HG03196 (cell line): ENCODE measurements around the gene UQCRC1.
A peak's percentile ranks its signal among the peaks of the same experiment; 100 is the strongest.
"Not testable (repeated sequence)": the region's sequence is repeated elsewhere in the genome, so short reads cannot be mapped to it uniquely, and the experiment has no call there.

Experiments used
- ATAC-seq: cut with Tn5 transposase; IDR thresholded peaks from one replicate; pipeline ENCODE4 v1.9.1; 2021; ENCODE audit not compliant: unreplicated experiment

Gene UQCRC1

DNA sequence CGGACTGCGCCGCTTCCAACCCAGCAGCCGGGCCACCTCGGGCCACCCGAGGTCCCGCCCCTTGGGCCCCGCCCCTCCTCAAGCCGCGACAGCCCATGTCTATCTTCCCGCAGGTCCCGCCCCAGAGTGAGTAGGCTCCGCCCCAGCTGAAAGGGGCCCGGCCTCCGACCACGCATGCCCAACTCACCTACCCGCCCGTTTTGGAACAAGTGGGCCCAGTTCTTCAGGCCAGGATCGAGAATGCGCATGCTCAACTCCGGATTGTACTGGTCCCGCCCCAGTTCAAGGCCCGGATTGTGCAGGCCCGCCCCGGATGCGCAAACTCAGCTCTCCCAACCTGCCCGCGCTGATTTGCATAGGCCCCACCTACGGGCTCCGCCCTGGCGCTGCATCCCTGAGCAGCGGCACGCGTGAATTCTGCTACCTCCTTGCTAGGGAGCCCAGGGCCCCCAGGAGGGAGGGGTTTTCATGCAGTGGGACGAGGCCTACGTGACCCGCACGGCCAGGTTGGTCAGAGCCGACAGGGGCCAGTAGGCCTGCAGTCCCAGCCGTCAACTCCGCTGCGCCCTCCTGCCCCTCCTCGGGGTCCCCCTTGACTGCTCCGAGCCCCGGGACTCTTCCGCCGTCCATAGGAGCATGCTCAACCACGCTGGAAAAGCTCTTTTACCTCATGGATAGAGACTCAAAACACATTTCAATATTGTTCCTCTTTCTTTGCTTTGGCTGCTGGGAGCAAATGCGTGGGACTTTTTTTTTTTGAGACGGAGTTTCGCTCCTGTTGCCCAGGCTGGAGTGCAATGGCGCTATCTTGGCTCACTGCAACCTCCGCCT, 52.4 kb downstream of the UQCRC1 start, which contains the start of gene PFKFB4:
TSS of gene PFKFB4 (minus strand) at position 8 of the 831 bp plus-strand sequence. CDS start 26 bp downstream, outside the sequence.
- ATAC-seq = peak; percentile 81

GRCh38 chr3:48555949-48556795, 53.3 kb downstream of the UQCRC1 start:
- ATAC-seq = no peak

DNA sequence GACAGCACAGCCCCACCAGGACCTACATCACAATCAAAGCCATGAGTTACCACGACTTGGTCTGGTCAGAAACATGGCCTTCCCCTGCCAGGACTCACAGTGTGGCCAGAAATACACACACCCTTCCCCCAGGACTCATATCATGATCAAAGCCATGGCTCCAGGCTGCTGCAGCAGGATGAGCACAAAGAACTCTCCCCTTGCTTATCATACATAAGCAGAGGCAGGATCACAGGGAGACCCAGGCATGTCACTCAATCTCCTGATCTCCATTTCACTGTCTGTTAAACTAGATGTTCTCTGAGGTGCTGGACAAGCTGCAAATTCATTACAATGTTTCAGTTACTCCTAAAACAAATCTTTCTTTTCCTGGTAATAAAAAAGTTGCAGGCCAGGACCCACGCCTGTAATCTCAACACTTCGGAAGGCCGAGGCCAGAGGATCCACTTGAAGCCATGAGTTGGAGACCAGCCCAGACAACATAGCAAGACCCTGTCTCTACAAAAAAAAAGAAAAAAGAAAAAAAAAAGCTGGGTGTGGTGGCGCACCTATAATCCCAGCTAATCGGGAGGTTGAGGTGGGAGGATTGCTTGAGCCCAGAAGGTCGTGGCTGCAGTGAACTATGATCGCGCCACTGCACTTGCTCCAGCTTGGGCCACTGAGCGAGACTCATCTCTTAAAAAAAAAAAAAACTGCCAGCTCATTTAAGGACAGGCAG, 54.1 kb downstream of the UQCRC1 start:
- ATAC-seq = no peak

GRCh38 chr3:48553886-48554845, 55.3 kb downstream of the UQCRC1 start:
- ATAC-seq = no peak

DNA sequence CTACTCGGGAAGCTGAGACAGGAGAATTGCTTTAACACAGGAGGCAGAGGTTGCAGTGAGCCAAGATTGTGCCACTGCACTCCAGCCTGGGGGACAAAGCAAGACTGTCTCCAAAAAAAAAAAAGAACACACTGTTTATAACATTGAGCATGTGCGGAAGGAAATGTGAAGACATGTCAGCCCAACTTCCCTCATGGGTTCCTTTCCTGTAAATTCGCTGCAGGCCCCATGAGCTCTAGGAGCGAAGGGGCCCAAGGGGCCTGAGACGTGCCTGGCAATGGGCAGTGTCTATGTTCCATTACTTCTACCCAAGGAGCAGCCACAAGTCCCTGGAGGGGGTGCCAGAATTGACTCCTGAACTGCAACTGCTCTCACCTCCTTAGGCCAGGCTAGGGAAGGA, 56.1 kb downstream of the UQCRC1 start:
- ATAC-seq = no peak

- no peak for ATAC-seq
These were observed 57.1 kb downstream of the UQCRC1 start for GRCh38 chr3:48552111-48552951.

GRCh38 chr3:48551651-48552050, 57.8 kb downstream of the UQCRC1 start:
- not testable (repeated sequence) for ATAC-seq
